Measurements from ENCODE around the gene DEFB131B. TPM values are rescaled to one million over a fixed set of nuclear protein-coding genes. Genes with fewer than 3 reads are reported as not detected.
"Not testable (repeated sequence)": the region's sequence is repeated elsewhere in the genome, so short reads cannot be mapped to it uniquely, and the experiment has no call there.

Gene DEFB131B
- polyA plus RNA-seq, 1 donor (not counting 4 experiments of a cell fraction or from before 2014, with no cell fraction given): not detected

- H3K79me2 ChIP-seq (ENCODE audit: control insufficient read depth, insufficient read depth, low read length); FAIRE-seq; H2AFZ ChIP-seq (ENCODE audit: control insufficient read depth, low read length); H3K4me2 ChIP-seq (ENCODE audit: control insufficient read depth, extremely low read depth, insufficient read depth, low read depth, low read length); H3K4me1 ChIP-seq (ENCODE audit: control insufficient read depth, extremely low read depth, insufficient read depth, low read length); DNase-seq (ENCODE audit: low read depth, low spot score); H3K36me3 ChIP-seq (ENCODE audit: control insufficient read depth in 2 of 2, extremely low read depth in 1 of 2, insufficient read depth in 2 of 2, low read length in 2 of 2); H3K4me3 ChIP-seq (ENCODE audit: control insufficient read depth in 2 of 3, extremely low read depth in 1 of 3, insufficient read depth in 2 of 3, low read depth in 1 of 3, low read length in 3 of 3); H3K9me1 ChIP-seq (ENCODE audit: control insufficient read depth, extremely low read depth, insufficient read depth, low read length); H3K27ac ChIP-seq (ENCODE audit: control insufficient read depth, insufficient read depth, low read length); H4K20me1 ChIP-seq (ENCODE audit: control insufficient read depth, extremely low read depth, insufficient read depth, low read length); dilution Hi-C loops (cut with MboI; ENCODE audit: extremely low pct_ligation_motif_present, low sequenced_read_pairs); H3K9ac ChIP-seq (ENCODE audit: control insufficient read depth, extremely low read depth, insufficient read depth, low read length); H3K9me3 ChIP-seq (ENCODE audit: control insufficient read depth, low read depth, low read length); H3K27me3 ChIP-seq (ENCODE audit: control insufficient read depth, extremely low read depth, insufficient read depth, low read length): not testable (repeated sequence)
These were observed 7.6 kb upstream of the DEFB131B start for GRCh38 chr11:71870661-71871060.

- H3K9ac ChIP-seq (ENCODE audit: control insufficient read depth, extremely low read depth, insufficient read depth, low read length); H3K9me1 ChIP-seq (ENCODE audit: control insufficient read depth, extremely low read depth, insufficient read depth, low read length); H3K36me3 ChIP-seq (ENCODE audit: control insufficient read depth in 2 of 2, extremely low read depth in 1 of 2, insufficient read depth in 2 of 2, low read length in 2 of 2); H3K4me1 ChIP-seq (ENCODE audit: control insufficient read depth, extremely low read depth, insufficient read depth, low read length); FAIRE-seq; dilution Hi-C loops (cut with MboI; ENCODE audit: extremely low pct_ligation_motif_present, low sequenced_read_pairs); H2AFZ ChIP-seq (ENCODE audit: control insufficient read depth, low read length); H3K9me3 ChIP-seq (ENCODE audit: control insufficient read depth, low read depth, low read length); H3K27me3 ChIP-seq (ENCODE audit: control insufficient read depth, extremely low read depth, insufficient read depth, low read length); H4K20me1 ChIP-seq (ENCODE audit: control insufficient read depth, extremely low read depth, insufficient read depth, low read length); H3K4me3 ChIP-seq (ENCODE audit: control insufficient read depth in 2 of 3, extremely low read depth in 1 of 3, insufficient read depth in 2 of 3, low read depth in 1 of 3, low read length in 3 of 3); H3K27ac ChIP-seq (ENCODE audit: control insufficient read depth, insufficient read depth, low read length); H3K79me2 ChIP-seq (ENCODE audit: control insufficient read depth, insufficient read depth, low read length); H3K4me2 ChIP-seq (ENCODE audit: control insufficient read depth, extremely low read depth, insufficient read depth, low read depth, low read length); DNase-seq (ENCODE audit: low read depth, low spot score): not testable (repeated sequence)
These were observed 2.0 kb upstream of the DEFB131B start for GRCh38 chr11:71876262-71876661.

- H3K27ac ChIP-seq (ENCODE audit: control insufficient read depth, insufficient read depth, low read length); H3K4me2 ChIP-seq (ENCODE audit: control insufficient read depth, extremely low read depth, insufficient read depth, low read depth, low read length); H3K9me3 ChIP-seq (ENCODE audit: control insufficient read depth, low read depth, low read length); H3K36me3 ChIP-seq (ENCODE audit: control insufficient read depth in 2 of 2, extremely low read depth in 1 of 2, insufficient read depth in 2 of 2, low read length in 2 of 2); dilution Hi-C loops (cut with MboI; ENCODE audit: extremely low pct_ligation_motif_present, low sequenced_read_pairs); H4K20me1 ChIP-seq (ENCODE audit: control insufficient read depth, extremely low read depth, insufficient read depth, low read length); FAIRE-seq; H2AFZ ChIP-seq (ENCODE audit: control insufficient read depth, low read length); H3K9ac ChIP-seq (ENCODE audit: control insufficient read depth, extremely low read depth, insufficient read depth, low read length); H3K4me3 ChIP-seq (ENCODE audit: control insufficient read depth in 2 of 3, extremely low read depth in 1 of 3, insufficient read depth in 2 of 3, low read depth in 1 of 3, low read length in 3 of 3); H3K79me2 ChIP-seq (ENCODE audit: control insufficient read depth, insufficient read depth, low read length); H3K9me1 ChIP-seq (ENCODE audit: control insufficient read depth, extremely low read depth, insufficient read depth, low read length); H3K27me3 ChIP-seq (ENCODE audit: control insufficient read depth, extremely low read depth, insufficient read depth, low read length); H3K4me1 ChIP-seq (ENCODE audit: control insufficient read depth, extremely low read depth, insufficient read depth, low read length); DNase-seq (ENCODE audit: low read depth, low spot score): not testable (repeated sequence)
These were observed 7.6 kb downstream of the DEFB131B start for GRCh38 chr11:71885806-71886205.

DNA sequence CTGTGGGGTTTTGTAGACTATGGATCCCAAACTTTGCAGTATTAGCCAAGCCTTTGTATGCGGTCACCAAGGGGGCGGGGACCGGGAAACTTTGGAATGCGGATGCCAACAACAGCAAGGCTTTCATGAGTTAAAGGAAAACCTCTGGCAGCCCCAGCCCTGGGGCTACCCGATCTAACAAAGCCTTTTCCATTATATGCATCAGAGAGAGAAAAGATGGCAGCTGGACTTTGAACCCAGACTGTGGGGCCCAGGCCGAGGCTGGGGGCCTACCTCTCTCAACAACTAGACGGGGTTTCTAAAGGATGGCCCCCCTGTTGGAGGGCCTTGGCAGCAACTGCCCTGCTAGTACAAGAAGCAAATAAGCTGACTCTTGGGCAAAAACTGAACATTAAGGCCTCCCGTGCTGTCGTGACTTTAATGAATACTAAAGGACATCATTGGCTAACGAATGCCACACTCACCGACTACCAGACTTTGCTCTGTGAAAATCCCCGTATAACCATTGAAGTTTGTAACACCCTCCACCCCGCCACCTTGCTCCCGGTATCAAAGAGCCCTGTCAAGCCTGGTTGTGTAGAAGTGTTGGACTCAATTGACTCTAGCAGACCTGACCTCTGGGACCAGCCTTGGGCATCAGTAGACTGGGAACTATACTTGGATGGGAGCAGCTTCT, 10.2 kb downstream of the DEFB131B start:
- DNase-seq (ENCODE audit: low read depth, low spot score); H3K36me3 ChIP-seq (ENCODE audit: control insufficient read depth in 2 of 2, extremely low read depth in 1 of 2, insufficient read depth in 2 of 2, low read length in 2 of 2): not testable (repeated sequence)

DNA sequence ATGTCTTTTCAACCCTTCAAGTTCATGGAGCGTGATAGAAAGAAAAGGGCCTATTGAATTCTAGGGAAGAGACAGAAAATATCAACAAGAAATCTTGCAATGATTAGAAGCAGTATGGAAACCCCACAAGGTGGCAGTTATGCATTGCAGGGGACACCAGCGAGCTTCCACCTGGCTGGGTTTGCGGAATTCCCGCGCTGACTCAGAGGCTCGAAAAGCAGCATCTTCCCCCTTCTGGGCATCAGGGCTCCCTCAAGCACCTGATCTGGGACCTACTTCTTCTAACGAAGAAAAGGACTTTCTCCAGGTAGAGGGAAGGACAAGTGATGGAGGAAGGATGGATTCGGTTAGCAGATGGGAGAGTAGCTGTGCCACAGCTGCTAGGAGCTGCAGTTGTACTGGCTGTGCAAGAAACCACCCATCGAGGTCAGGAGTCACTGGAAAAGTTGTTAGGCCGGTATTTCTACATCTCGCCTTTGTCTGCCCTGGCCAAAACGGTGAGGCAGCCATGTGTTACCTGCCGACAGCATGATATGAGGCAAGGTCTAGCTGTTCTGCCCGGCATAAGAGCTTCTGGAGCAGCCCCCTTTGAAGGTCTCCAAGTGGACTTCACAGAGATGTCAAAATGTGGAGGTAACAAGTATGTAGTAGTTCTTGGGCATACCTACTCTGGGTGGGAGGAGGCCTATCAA, 11.1 kb downstream of the DEFB131B start:
- H3K4me1 ChIP-seq (ENCODE audit: control insufficient read depth, extremely low read depth, insufficient read depth, low read length); H3K4me3 ChIP-seq (ENCODE audit: control insufficient read depth in 2 of 3, extremely low read depth in 1 of 3, insufficient read depth in 2 of 3, low read depth in 1 of 3, low read length in 3 of 3); H3K27ac ChIP-seq (ENCODE audit: control insufficient read depth, insufficient read depth, low read length); FAIRE-seq; H3K36me3 ChIP-seq (ENCODE audit: control insufficient read depth in 2 of 2, extremely low read depth in 1 of 2, insufficient read depth in 2 of 2, low read length in 2 of 2); dilution Hi-C loops (cut with MboI; ENCODE audit: extremely low pct_ligation_motif_present, low sequenced_read_pairs); H3K4me2 ChIP-seq (ENCODE audit: control insufficient read depth, extremely low read depth, insufficient read depth, low read depth, low read length); H3K79me2 ChIP-seq (ENCODE audit: control insufficient read depth, insufficient read depth, low read length); H3K27me3 ChIP-seq (ENCODE audit: control insufficient read depth, extremely low read depth, insufficient read depth, low read length); H3K9ac ChIP-seq (ENCODE audit: control insufficient read depth, extremely low read depth, insufficient read depth, low read length); H2AFZ ChIP-seq (ENCODE audit: control insufficient read depth, low read length); H3K9me1 ChIP-seq (ENCODE audit: control insufficient read depth, extremely low read depth, insufficient read depth, low read length); DNase-seq (ENCODE audit: low read depth, low spot score); H4K20me1 ChIP-seq (ENCODE audit: control insufficient read depth, extremely low read depth, insufficient read depth, low read length); H3K9me3 ChIP-seq (ENCODE audit: control insufficient read depth, low read depth, low read length): not testable (repeated sequence)

More for the DNA sequence above, 10.2 kb downstream of the DEFB131B start:
- H3K27me3 ChIP-seq (ENCODE audit: control insufficient read depth, extremely low read depth, insufficient read depth, low read length); H2AFZ ChIP-seq (ENCODE audit: control insufficient read depth, low read length); H3K9ac ChIP-seq (ENCODE audit: control insufficient read depth, extremely low read depth, insufficient read depth, low read length); H3K9me3 ChIP-seq (ENCODE audit: control insufficient read depth, low read depth, low read length); H3K4me1 ChIP-seq (ENCODE audit: control insufficient read depth, extremely low read depth, insufficient read depth, low read length); H3K4me3 ChIP-seq (ENCODE audit: control insufficient read depth in 2 of 3, extremely low read depth in 1 of 3, insufficient read depth in 2 of 3, low read depth in 1 of 3, low read length in 3 of 3); dilution Hi-C loops (cut with MboI; ENCODE audit: extremely low pct_ligation_motif_present, low sequenced_read_pairs); H4K20me1 ChIP-seq (ENCODE audit: control insufficient read depth, extremely low read depth, insufficient read depth, low read length); H3K9me1 ChIP-seq (ENCODE audit: control insufficient read depth, extremely low read depth, insufficient read depth, low read length); H3K79me2 ChIP-seq (ENCODE audit: control insufficient read depth, insufficient read depth, low read length); H3K4me2 ChIP-seq (ENCODE audit: control insufficient read depth, extremely low read depth, insufficient read depth, low read depth, low read length); H3K27ac ChIP-seq (ENCODE audit: control insufficient read depth, insufficient read depth, low read length); FAIRE-seq: not testable (repeated sequence)
